Ectodermal cell (in vitro differentiated cells): ENCODE measurements around the gene ADPRHL1.

ENCODE experiments used
- H3K27ac ChIP-seq: 2 replicates; pipeline ENCODE4 v1.7.0; 2013; ENCODE audit warnings: mild to moderate bottlenecking, low read depth, low read length; ENCODE audit not compliant: insufficient read depth, poor library complexity, severe bottlenecking
- H3K27me3 ChIP-seq: 2 replicates; pipeline ENCODE4 v1.7.0; 2013; ENCODE audit warnings: mild to moderate bottlenecking, low read length; ENCODE audit not compliant: insufficient read depth, control insufficient read depth, poor library complexity, severe bottlenecking
- H3K36me3 ChIP-seq: one replicate; pipeline ENCODE4 v1.7.0; 2013; ENCODE audit warnings: low read length; ENCODE audit not compliant: control insufficient read depth, insufficient read depth
- H3K4me1 ChIP-seq: one replicate; pipeline ENCODE4 v1.7.0; 2013; ENCODE audit warnings: low read length; ENCODE audit not compliant: control insufficient read depth, insufficient read depth
- H3K4me3 ChIP-seq: 2 replicates; pipeline ENCODE4 v1.7.0; 2013; ENCODE audit warnings: low read depth, low read length, control low read depth; ENCODE audit not compliant: insufficient read depth
- H3K9me3 ChIP-seq: 2 replicates; pipeline ENCODE4 v1.7.0; 2013; ENCODE audit warnings: mild to moderate bottlenecking, low read length, moderate library complexity; ENCODE audit not compliant: control insufficient read depth
- WGBS, 2 experiments: methylation state at CpG; one replicate each; pipeline ENCODE4 v1.1.7; 2013; ENCODE audit warnings: missing lambda C conversion rate in 2 of 2; 5-methylcytosine and 5-hydroxymethylcytosine counted together

The ADPRHL1 gene

GRCh38 chr13:113351514-113352026 is 101.7 kb downstream of the ADPRHL1 start:
- WGBS, 2 experiments = 93 to 94% methylated on average over 17 of the region's 17 CpGs
- H3K9me3 ChIP-seq = no peaks in the 10 kb centered on the region
- no peak overlapping the region for H3K4me3 ChIP-seq
- no peaks in the 10 kb centered on the region for H3K4me1 ChIP-seq
- H3K27me3 ChIP-seq = no peaks in the 10 kb centered on the region
- no peak overlapping the region for H3K27ac ChIP-seq
- no peaks in the 10 kb centered on the region for H3K36me3 ChIP-seq

- 95 to 96% methylated on average over 20 of the region's 20 CpGs for WGBS, 2 experiments
- H3K27ac ChIP-seq = no peak overlapping the region
- no peaks in the 10 kb centered on the region for H3K27me3 ChIP-seq
- no peaks in the 10 kb centered on the region for H3K9me3 ChIP-seq
- H3K36me3 ChIP-seq = no peaks in the 10 kb centered on the region
- no peaks in the 10 kb centered on the region for H3K4me1 ChIP-seq
- H3K4me3 ChIP-seq = no peak overlapping the region
Measured at GRCh38 chr13:113350938-113351335, 102.4 kb downstream of the ADPRHL1 start.

- Histone ChIP-seq H3K36me3 (no peaks in the 10 kb centered on the region), H3K27me3 (no peaks in the 10 kb centered on the region), H3K4me1 (no peaks in the 10 kb centered on the region), H3K4me3 (no peak overlapping the region), H3K27ac (no peak overlapping the region), H3K9me3 (no peaks in the 10 kb centered on the region)
- 89 to 90% methylated on average over 32 of the region's 32 CpGs for WGBS, 2 experiments
Measured at GRCh38 chr13:113350065-113350937, 103.0 kb downstream of the ADPRHL1 start.
